Activated T-cell treated with anti-CD3 and anti-CD28 coated beads for 4 hours (primary cell): ENCODE results near the gene LTB4R.

ENCODE experiments used
- DNase-seq: peaks from one replicate; pipeline ENCODE4 v3.0.0-alpha.2; 2020

Gene LTB4R

GRCh38 chr14:24279301-24280186 lies 31.8 kb upstream of the LTB4R start:
- peak; percentile 29 for DNase-seq

- DNase-seq: no peak
Measured at GRCh38 chr14:24280797-24281460, 30.4 kb upstream of the LTB4R start.

- DNase-seq: no peak
Measured at GRCh38 chr14:24281636-24282035, 29.7 kb upstream of the LTB4R start.

GRCh38 chr14:24282736-24283135 lies 28.6 kb upstream of the LTB4R start:
- no peak for DNase-seq

- no peak for DNase-seq
Measured at GRCh38 chr14:24283796-24284460, 27.4 kb upstream of the LTB4R start.

GRCh38 chr14:24284501-24285035 lies 26.7 kb upstream of the LTB4R start:
- DNase-seq: no peak

GRCh38 chr14:24285351-24285750 lies 26.0 kb upstream of the LTB4R start:
- DNase-seq: no peak

GRCh38 chr14:24286996-24287395 lies 24.3 kb upstream of the LTB4R start:
- DNase-seq: no peak

GRCh38 chr14:24289649-24290280 lies 21.5 kb upstream of the LTB4R start:
- no peak for DNase-seq

- no peak for DNase-seq
Measured at GRCh38 chr14:24290746-24291145, 20.6 kb upstream of the LTB4R start.

GRCh38 chr14:24291446-24292117 lies 19.7 kb upstream of the LTB4R start:
- no peak for DNase-seq

GRCh38 chr14:24292118-24292807 lies 19.0 kb upstream of the LTB4R start:
- no peak for DNase-seq

GRCh38 chr14:24293525-24293924 lies 17.8 kb upstream of the LTB4R start:
- no peak for DNase-seq

GRCh38 chr14:24296341-24297157 lies 14.8 kb upstream of the LTB4R start:
- DNase-seq: peak; percentile 60

- no peak for DNase-seq
Measured at GRCh38 chr14:24297190-24297964, 13.9 kb upstream of the LTB4R start.

GRCh38 chr14:24298892-24299254 lies 12.4 kb upstream of the LTB4R start:
- DNase-seq: no peak

- DNase-seq: peak; percentile 92
Measured at GRCh38 chr14:24299255-24300191, 11.8 kb upstream of the LTB4R start, which contains the start of the genes DHRS1 and NOP9. DHRS1 (minus strand) TSS chr14:24299780; CDS start chr14:24299106, 674 bp downstream. NOP9 (plus strand) TSS chr14:24299850; CDS start chr14:24299955, 105 bp downstream.

- no peak for DNase-seq
Measured at GRCh38 chr14:24300326-24300980, 10.8 kb upstream of the LTB4R start.
